MCF 10A (cell line): Measurements from ENCODE around the gene TIMM17B. TPM values are rescaled to one million over a fixed set of nuclear protein-coding genes. Genes with fewer than 3 reads are reported as not detected.

ENCODE experiments used
- BruUV-seq: library from RNA; stranded (reverse); fragments of 400-500 nt; replicated peaks from 2 replicates; lab custom pipeline; 2021; lab: Mats Ljungman, UMichigan
- CTCF ChIA-PET: fragments of 300-600 bp; sonication (Branson Sonifier 250); formaldehyde crosslinking; extraction: SDS; loops from one replicate; lab custom pipeline; 2021; ENCODE audit warnings: antibody characterized with exemption, inconsistent platforms; lab: Yijun Ruan, JAX
- POLR2A ChIA-PET: fragments of 300-600, 350-650 bp; sonication (Branson Sonifier 250); formaldehyde crosslinking; extraction: SDS; loops from one replicate; lab custom pipeline; 2020; ENCODE audit warnings: antibody characterized with exemption, inconsistent platforms; lab: Yijun Ruan, JAX
- DNase-seq: peaks from one replicate; pipeline ENCODE4 v3.0.0-alpha.2; 2018; ENCODE audit not compliant: unreplicated experiment
- H3K27ac Mint-ChIP-seq: one replicate; pipeline ENCODE4 v1.8.0; 2022; ENCODE audit warnings: mild to moderate bottlenecking, low read depth, mixed read lengths; ENCODE audit not compliant: unreplicated experiment
- H3K27me3 Mint-ChIP-seq: one replicate; pipeline ENCODE4 v1.8.0; 2022; ENCODE audit warnings: mixed read lengths; ENCODE audit not compliant: insufficient read depth, unreplicated experiment
- H3K36me3 Mint-ChIP-seq: one replicate; pipeline ENCODE4 v1.8.0; 2022; ENCODE audit warnings: mild to moderate bottlenecking, moderate library complexity, mixed read lengths; ENCODE audit not compliant: insufficient read depth, unreplicated experiment
- H3K4me1 Mint-ChIP-seq: one replicate; pipeline ENCODE4 v1.8.0; 2022; ENCODE audit warnings: mixed read lengths; ENCODE audit not compliant: insufficient read depth, unreplicated experiment
- H3K4me3 Mint-ChIP-seq: one replicate; pipeline ENCODE4 v1.8.0; 2022; ENCODE audit warnings: mild to moderate bottlenecking, moderate library complexity, mixed read lengths; ENCODE audit not compliant: unreplicated experiment
- H3K9me3 Mint-ChIP-seq: one replicate; pipeline ENCODE4 v1.8.0; 2022; ENCODE audit warnings: mixed read lengths; ENCODE audit not compliant: unreplicated experiment
- CTCF ChIP-seq: fragments of 200-600 bp; IDR thresholded peaks from one replicate; pipeline ENCODE4 v1.8.0; 2022; ENCODE audit warnings: antibody characterized with exemption, mild to moderate bottlenecking; ENCODE audit not compliant: unreplicated experiment
- intact Hi-C: fragments of 100-400 bp; cut with micrococcal nuclease; formaldehyde crosslinking; loops from 2 replicates; pipeline ENCODE4 v1.14.1; 2022
- total RNA-seq: library from RNA; stranded (reverse); gene quantifications from 2 replicates; pipeline ENCODE4 v1.2.3, GENCODE V29; 2022

The TIMM17B gene
- total RNA-seq, 1 experiment from 2014 or later: 73.7 TPM

- no peak for DNase-seq
- ChIA-PET POLR2A (no interaction called here), CTCF (interaction anchor here (0.6 to 1.5 kb wide), 3 partner anchors 18 to 132 kb away, joined by 3 to 4 read pairs (median 3); partner anchors contain the start of gene GLOD5)
- Mint-ChIP-seq H3K9me3 (peaks cover 21% of the 10 kb centered on the region), H3K4me3 (no peak overlapping the region), H3K27me3 (no peaks in the 10 kb centered on the region), H3K36me3 (peaks cover 5% of the 10 kb centered on the region), H3K4me1 (peaks cover 7% of the 10 kb centered on the region), H3K27ac (no peak overlapping the region)
- no TSS peak for BruUV-seq
- no peak for TF ChIP-seq CTCF
- intact Hi-C loops: no loop called here
Observed at GRCh38 chrX:48893556-48894348, 3.8 kb downstream of the TIMM17B start.

- Mint-ChIP-seq H3K4me1 (peaks cover 7% of the 10 kb centered on the region), H3K27ac (no peak overlapping the region), H3K27me3 (no peaks in the 10 kb centered on the region), H3K36me3 (peaks cover 5% of the 10 kb centered on the region), H3K4me3 (no peak overlapping the region), H3K9me3 (peaks cover 21% of the 10 kb centered on the region)
- CTCF ChIA-PET: interaction anchor here (0.8 to 2.1 kb wide), 3 partner anchors 19 to 54 kb away, joined by 3 to 9 read pairs (median 4); no protein-coding TSS in a partner anchor
- DNase-seq: no peak
- no peak for TF ChIP-seq CTCF
- intact Hi-C loops: no loop called here
- POLR2A ChIA-PET: interaction anchor here (0.8 kb wide), 1 partner anchor 354 kb away, joined by 3 read pairs; the partner anchor contains the start of gene TBC1D25
- BruUV-seq: no TSS peak
Observed at GRCh38 chrX:48892896-48893295, 4.7 kb downstream of the TIMM17B start.

- POLR2A ChIA-PET: interaction anchor here (0.7 to 2.4 kb wide), 17 partner anchors 11 to 352 kb away, joined by 3 to 14 read pairs (median 4); partner anchors contain the start of genes HDAC6, OTUD5, PIM2 and SLC35A2
- peak; percentile 83 for DNase-seq
- Mint-ChIP-seq H3K27me3 (no peaks in the 10 kb centered on the region), H3K27ac (no peak overlapping the region), H3K36me3 (peaks cover 5% of the 10 kb centered on the region), H3K4me1 (peaks cover 7% of the 10 kb centered on the region), H3K4me3 (peak overlapping the region; percentile 72), H3K9me3 (peaks cover 21% of the 10 kb centered on the region)
- BruUV-seq: no TSS peak
- intact Hi-C loops: loop anchor here (1.0 to 2.0 kb wide), 3 partner anchors 23 to 37 kb away; no protein-coding TSS in a partner anchor
- TF ChIP-seq CTCF: peak; percentile 29
- CTCF ChIA-PET: interaction anchor here (0.6 to 2.1 kb wide), 8 partner anchors 11 to 261 kb away, joined by 3 to 9 read pairs (median 4); no protein-coding TSS in a partner anchor
Observed at GRCh38 chrX:48891402-48892288, 5.9 kb downstream of the TIMM17B start.
